Small intestine (tissue), 7 donors: ENCODE data around the gene CAMK1D. TPM values are rescaled to one million over a fixed set of nuclear protein-coding genes. Genes with fewer than 3 reads are reported as not detected.
"Not testable (repeated sequence)": the region's sequence is repeated elsewhere in the genome, so short reads cannot be mapped to it uniquely, and the experiment has no call there.

ENCODE experiments used
- DNase-seq, 2 donors: peaks; one replicate each; pipeline versions ENCODE4 v3.0.0 to v3.0.0-alpha.2; 2013
- FAIRE-seq: peaks from 2 replicates; lab custom pipeline; 2012; peaks lifted over from hg19 to GRCh38; lab: Jason Lieb, UNC
- H3K27ac ChIP-seq, 3 donors: one replicate each; pipeline ENCODE4 v1.5.1; 2013; ENCODE audit warnings: low read length in 2 of 3, mild to moderate bottlenecking in 2 of 3, control low read depth in 1 of 3, inconsistent platforms in 1 of 3, low read depth in 1 of 3, moderate library complexity in 1 of 3
- H3K27me3 ChIP-seq, 3 donors: one replicate each; pipeline ENCODE4 v1.6.1; 2013; ENCODE audit warnings: low read length in 3 of 3, inconsistent platforms in 1 of 3; ENCODE audit not compliant: control insufficient read depth in 3 of 3, insufficient read depth in 3 of 3
- H3K36me3 ChIP-seq, 3 donors: one replicate each; pipeline ENCODE4 v1.6.1; 2013; ENCODE audit warnings: low read length in 3 of 3, inconsistent platforms in 1 of 3, low read depth in 1 of 3, mild to moderate bottlenecking in 1 of 3, moderate library complexity in 1 of 3; ENCODE audit not compliant: control insufficient read depth in 3 of 3, insufficient read depth in 2 of 3
- H3K4me1 ChIP-seq, 3 donors: one replicate each; pipeline ENCODE4 v1.6.1; 2013; ENCODE audit warnings: low read length in 2 of 3, inconsistent platforms in 1 of 3, low read depth in 1 of 3, mild to moderate bottlenecking in 1 of 3, moderate library complexity in 1 of 3; ENCODE audit not compliant: control insufficient read depth in 3 of 3, insufficient read depth in 2 of 3
- H3K4me3 ChIP-seq, 3 donors: one replicate each; pipeline ENCODE4 v1.5.1; 2013; ENCODE audit warnings: low read length in 3 of 3, control low read depth in 1 of 3, inconsistent platforms in 1 of 3, low read depth in 1 of 3, mild to moderate bottlenecking in 1 of 3, moderate library complexity in 1 of 3
- H3K9me3 ChIP-seq, 2 donors: one replicate each; pipeline ENCODE4 v1.6.1; 2013; ENCODE audit warnings: low read depth in 1 of 2, low read length in 1 of 2; ENCODE audit not compliant: control insufficient read depth in 2 of 2, insufficient read depth in 1 of 2
- WGBS, 3 donors: extraction: QIAGEN DNeasy Blood & Tissue Kit; methylation state at CpG; one replicate each; pipeline ENCODE4 v1.1.7; 2013; 5-methylcytosine and 5-hydroxymethylcytosine counted together
- polyA plus RNA-seq, 4 donors: library from polyadenylated mRNA; stranded (reverse) in 3 of 4; unstranded in 1 of 4; fragments of 200-250 nt in 3 of 4; fragments of 120-200 nt in 1 of 4; gene quantifications; one replicate each; pipeline versions ENCODE4 v1.2.1 to v1.2.3, GENCODE V29; 2013
- donor health status: healthy with polysubstance abuse.
- donor health status: control.
- donor health status: control.
- donor health status: Bipolar disorder and iron deficiency.
- donor health status: healthy.

Gene CAMK1D
- polyA plus RNA-seq, 4 donors: 0.45 to 9.7 (median 3.8) TPM

DNA sequence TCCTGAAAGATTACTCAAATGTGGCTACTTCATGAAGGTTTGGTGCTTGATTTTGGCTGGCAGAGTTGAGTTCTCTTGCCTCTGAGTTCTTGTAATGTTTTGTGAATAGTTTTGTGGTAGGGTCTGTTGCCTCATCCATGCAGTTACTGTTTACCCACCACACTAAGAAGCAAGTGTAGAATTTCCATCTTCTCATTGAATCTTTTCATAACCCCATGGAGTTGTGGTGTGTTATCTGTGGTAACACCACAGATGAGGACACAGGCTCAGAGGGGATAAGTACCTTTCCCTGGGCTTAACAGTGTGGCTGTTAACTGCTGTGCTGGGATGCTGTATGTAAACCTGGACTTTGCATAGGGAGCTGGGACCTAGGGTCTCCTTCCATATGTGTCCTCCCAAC, 186.3 kb downstream of the CAMK1D start:
- Histone ChIP-seq H3K27me3 (no peaks in the 10 kb centered on the region), H3K4me1 (no peaks in the 10 kb centered on the region), H3K4me3 (no peak overlapping the region), H3K36me3 (no peaks in the 10 kb centered on the region), H3K9me3 (no peaks in the 10 kb centered on the region), H3K27ac (no peak overlapping the region)
- no peak for FAIRE-seq
- no peak for DNase-seq

GRCh38 chr10:12538491-12538995, 189.2 kb downstream of the CAMK1D start:
- Histone ChIP-seq H3K4me1 (no peaks in the 10 kb centered on the region), H3K27me3 (no peaks in the 10 kb centered on the region), H3K36me3 (no peaks in the 10 kb centered on the region), H3K27ac (no peak overlapping the region), H3K4me3 (no peak overlapping the region), H3K9me3 (no peaks in the 10 kb centered on the region)
- DNase-seq (no peak), FAIRE-seq (no peak)
- WGBS, 3 donors: 69 to 88% (median 70%) methylated on average over 9 of the region's 9 CpGs

GRCh38 chr10:12539350-12540164, 190.2 kb downstream of the CAMK1D start:
- FAIRE-seq (no peak), DNase-seq (no peak)
- no peak overlapping the region for H3K27ac ChIP-seq
- no peaks in the 10 kb centered on the region for H3K27me3 ChIP-seq
- no peaks in the 10 kb centered on the region for H3K36me3 ChIP-seq
- no peaks in the 10 kb centered on the region for H3K4me1 ChIP-seq
- 88 to 92% (median 89%) methylated on average over 7 of the region's 7 CpGs for WGBS, 3 donors
- no peak overlapping the region for H3K4me3 ChIP-seq
- no peaks in the 10 kb centered on the region for H3K9me3 ChIP-seq

DNA sequence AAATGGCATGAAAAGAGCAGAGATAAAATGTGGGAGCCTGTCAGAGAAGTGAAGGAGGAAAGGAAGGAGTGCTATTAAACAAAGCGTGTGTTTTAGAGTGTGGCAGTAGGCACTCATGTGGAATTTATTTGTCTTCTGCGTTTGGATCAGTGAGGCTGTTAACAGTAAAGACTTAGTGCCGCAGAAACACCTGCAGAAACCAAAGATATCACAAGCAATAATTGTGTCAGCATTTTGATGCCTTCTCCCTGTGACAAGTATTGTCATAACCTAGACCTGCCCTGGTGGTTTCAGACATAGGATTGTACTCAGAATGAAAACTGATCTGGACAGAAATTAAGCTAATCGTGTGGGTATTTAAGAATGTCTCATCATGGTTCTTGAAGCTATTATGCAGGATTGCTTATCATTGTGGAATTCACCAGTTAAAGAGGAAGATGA, 191.0 kb downstream of the CAMK1D start:
- H3K9me3 ChIP-seq: no peaks in the 10 kb centered on the region
- no peaks in the 10 kb centered on the region for H3K36me3 ChIP-seq
- H3K27ac ChIP-seq: no peak overlapping the region
- H3K4me3 ChIP-seq: no peak overlapping the region
- FAIRE-seq (no peak), DNase-seq (no peak)
- 44 to 61% (median 58%) methylated on average over 4 of the region's 4 CpGs for WGBS, 3 donors
- H3K27me3 ChIP-seq: no peaks in the 10 kb centered on the region
- H3K4me1 ChIP-seq: no peaks in the 10 kb centered on the region

- DNase-seq (no peak), FAIRE-seq (no peak)
- Histone ChIP-seq H3K9me3 (no peaks in the 10 kb centered on the region), H3K27ac (no peak overlapping the region), H3K4me3 (no peak overlapping the region), H3K4me1 (no peaks in the 10 kb centered on the region), H3K27me3 (no peaks in the 10 kb centered on the region), H3K36me3 (no peaks in the 10 kb centered on the region)
- WGBS, 3 donors: 85 to 90% (median 88%) methylated on average over 11 of the region's 11 CpGs
Measured at GRCh38 chr10:12541446-12542067, 192.2 kb downstream of the CAMK1D start.

- no peak for DNase-seq
- FAIRE-seq: no peak
- no peaks in the 10 kb centered on the region for H3K4me1 ChIP-seq
- H3K27me3 ChIP-seq: no peaks in the 10 kb centered on the region
- H3K4me3 ChIP-seq: no peak overlapping the region
- H3K36me3 ChIP-seq: no peaks in the 10 kb centered on the region
- no peak overlapping the region for H3K27ac ChIP-seq
- H3K9me3 ChIP-seq: no peaks in the 10 kb centered on the region
- WGBS, 3 donors: 88 to 90% (median 90%) methylated on average over 6 of the region's 6 CpGs
Measured at GRCh38 chr10:12542133-12542670, 192.9 kb downstream of the CAMK1D start.

- H3K27ac ChIP-seq: no peak overlapping the region
- FAIRE-seq (no peak), DNase-seq (no peak)
- H3K4me3 ChIP-seq: no peak overlapping the region
- H3K9me3 ChIP-seq: no peaks in the 10 kb centered on the region
- no peaks in the 10 kb centered on the region for H3K4me1 ChIP-seq
- no peaks in the 10 kb centered on the region for H3K27me3 ChIP-seq
- WGBS, 3 donors: 77 to 91% (median 84%) methylated on average over 3 of the region's 3 CpGs
- no peaks in the 10 kb centered on the region for H3K36me3 ChIP-seq
Measured at GRCh38 chr10:12543589-12543988, 194.2 kb downstream of the CAMK1D start.

DNA sequence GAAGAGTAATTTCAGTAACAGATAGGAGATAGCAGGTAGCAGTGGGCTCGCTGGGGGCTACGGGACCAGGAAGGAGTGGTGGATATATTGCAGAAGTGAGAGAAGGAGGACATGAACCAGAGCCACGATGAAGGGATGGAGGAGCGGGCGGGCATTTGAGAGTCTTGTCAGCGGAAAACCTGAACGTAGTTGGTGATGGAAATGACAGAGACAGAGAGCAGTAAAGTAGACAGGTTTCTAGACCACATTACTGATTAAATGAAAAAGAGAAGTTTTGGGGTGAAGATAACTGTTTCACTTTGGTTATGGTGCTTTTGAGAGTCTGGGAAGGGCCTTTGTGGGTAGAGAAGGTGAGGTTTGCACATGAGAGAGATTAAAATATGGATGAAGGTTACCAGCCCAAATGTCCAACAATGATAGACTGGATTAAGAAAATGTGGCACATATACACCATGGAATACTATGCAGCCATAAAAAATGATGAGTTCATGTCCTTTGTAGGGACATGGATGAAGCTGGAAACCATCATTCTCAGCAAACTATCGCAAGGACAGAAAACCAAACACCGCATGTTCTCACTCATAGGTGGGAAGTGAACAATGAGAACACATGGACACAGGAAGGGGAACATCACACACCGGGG, 196.9 kb downstream of the CAMK1D start:
- not testable (repeated sequence) for DNase-seq

More for the DNA sequence above, 196.9 kb downstream of the CAMK1D start:
- not testable (repeated sequence) for H3K36me3 ChIP-seq, H3K27me3 ChIP-seq, H3K4me1 ChIP-seq, FAIRE-seq, H3K9me3 ChIP-seq, H3K4me3 ChIP-seq, H3K27ac ChIP-seq
- WGBS, 3 donors: 90 to 96% (median 96%) methylated on average over 10 of the region's 10 CpGs
